HG02870 (cell line): ENCODE measurements around the gene RIGI.
"Not testable (repeated sequence)": the region's sequence is repeated elsewhere in the genome, so short reads cannot be mapped to it uniquely, and the experiment has no call there.

ENCODE experiments used
- ATAC-seq: cut with Tn5 transposase; IDR thresholded peaks from one replicate; pipeline ENCODE4 v1.9.1; 2021; ENCODE audit warnings: mild to moderate bottlenecking, moderate library complexity; ENCODE audit not compliant: unreplicated experiment

Gene RIGI

DNA sequence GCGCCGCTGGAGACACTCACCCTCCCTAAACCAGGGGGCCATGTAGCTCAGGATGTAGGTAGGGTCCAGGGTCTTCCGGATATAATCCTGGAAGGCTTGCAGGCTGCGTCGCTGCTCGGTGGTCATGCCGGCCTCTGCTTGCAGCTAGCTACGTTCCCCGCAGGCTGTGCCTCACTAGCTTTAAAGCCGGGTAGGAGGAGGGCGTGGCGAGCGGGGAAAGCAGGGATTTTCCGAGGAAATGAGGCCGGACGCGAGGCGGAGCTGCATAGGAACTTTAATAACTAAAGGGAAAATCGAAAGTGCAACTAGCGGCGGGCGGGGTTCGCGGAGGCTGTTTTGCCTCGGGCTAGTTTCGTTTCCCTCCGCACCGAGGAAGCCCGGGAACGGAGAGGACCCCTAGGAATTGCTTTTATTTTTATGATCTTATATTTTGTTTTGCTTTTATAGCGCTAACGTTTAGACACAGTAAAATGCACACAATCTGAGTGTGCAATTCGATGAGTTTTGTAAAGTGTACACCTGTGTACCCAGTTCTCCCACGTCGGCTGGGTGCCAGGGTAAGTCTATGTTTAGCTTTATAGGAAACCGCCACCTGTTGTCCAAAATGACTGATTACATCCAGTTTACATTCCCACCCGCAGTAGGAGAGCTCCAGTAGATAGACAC, at the start of gene RIGI:
RIGI (minus strand) TSS at position 156 of the 666 bp plus-strand sequence; CDS start at position 126, 30 bp downstream.
- peak; percentile 66 for ATAC-seq

DNA sequence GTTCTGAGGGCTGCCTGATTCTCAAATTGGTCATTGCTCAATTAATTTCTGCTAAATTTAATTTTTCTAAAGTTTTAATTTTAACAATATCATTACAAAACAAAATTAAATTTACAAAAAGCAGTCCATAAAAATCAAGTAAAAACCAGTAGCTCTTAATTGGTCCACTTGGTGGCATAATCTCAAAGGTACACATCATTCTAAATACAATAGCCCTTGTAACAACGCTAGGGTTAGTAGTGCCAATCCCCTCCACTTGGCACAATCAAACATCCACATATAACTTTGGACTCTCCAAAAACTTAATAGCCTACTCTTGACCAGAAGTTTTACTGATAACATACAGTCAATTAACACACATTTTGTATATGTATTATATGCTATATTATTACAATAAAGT, 48.9 kb upstream of the RIGI start:
- no peak for ATAC-seq

DNA sequence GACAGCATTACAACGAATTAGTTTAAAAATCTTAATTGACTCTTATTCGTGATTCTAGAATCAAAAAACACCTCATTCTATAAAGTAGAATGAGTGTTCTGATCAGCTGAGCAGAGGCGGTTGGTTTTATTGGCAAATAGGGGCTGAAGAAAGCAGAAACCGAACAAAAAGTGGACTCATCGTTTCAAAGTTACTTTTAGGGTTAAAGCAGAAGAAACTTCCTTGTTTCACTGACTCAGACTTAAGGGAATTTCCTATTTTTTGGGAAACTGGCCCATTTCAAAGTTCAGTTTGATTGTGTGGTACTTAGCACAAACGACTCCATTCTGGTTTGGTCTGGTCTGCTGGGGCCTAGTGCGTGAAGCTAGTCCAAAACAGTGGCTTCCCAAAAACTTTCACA, 47.8 kb upstream of the RIGI start:
- ATAC-seq: no peak

DNA sequence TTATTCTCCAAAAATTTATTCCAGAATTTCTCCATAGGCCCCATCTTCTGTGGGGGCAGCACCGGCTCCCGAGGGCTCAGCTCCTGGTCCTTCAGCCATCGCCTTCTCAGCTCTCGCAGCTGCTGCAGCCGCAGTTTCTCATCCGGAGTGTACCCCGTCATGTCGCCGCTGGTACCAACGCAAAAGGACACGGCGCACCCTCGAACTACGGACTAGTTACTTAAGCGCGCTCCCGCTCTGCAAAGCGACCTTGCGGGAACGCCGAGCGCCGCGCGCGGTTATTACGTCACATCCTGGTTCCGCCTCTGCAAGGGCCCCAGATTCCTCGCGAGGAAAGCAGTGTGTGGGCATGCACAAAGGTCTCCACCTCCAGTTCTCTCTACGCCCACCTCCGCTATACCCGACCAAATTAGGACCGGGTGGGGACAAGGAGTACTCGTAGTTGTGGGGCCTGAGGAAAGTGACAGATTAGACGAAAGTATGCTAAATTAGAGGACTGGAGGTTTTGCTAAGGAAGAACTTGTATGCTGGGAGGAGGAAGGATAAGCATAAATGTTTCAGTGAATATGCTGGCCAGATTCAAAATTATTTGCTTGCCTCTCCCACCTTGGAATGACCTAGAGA, 47.0 kb upstream of the RIGI start, which contains the start of gene NDUFB6:
NDUFB6 (minus strand) TSS at position 260 of the 624 bp plus-strand sequence; CDS start at position 161, 99 bp downstream.
- ATAC-seq: peak; percentile 82

DNA sequence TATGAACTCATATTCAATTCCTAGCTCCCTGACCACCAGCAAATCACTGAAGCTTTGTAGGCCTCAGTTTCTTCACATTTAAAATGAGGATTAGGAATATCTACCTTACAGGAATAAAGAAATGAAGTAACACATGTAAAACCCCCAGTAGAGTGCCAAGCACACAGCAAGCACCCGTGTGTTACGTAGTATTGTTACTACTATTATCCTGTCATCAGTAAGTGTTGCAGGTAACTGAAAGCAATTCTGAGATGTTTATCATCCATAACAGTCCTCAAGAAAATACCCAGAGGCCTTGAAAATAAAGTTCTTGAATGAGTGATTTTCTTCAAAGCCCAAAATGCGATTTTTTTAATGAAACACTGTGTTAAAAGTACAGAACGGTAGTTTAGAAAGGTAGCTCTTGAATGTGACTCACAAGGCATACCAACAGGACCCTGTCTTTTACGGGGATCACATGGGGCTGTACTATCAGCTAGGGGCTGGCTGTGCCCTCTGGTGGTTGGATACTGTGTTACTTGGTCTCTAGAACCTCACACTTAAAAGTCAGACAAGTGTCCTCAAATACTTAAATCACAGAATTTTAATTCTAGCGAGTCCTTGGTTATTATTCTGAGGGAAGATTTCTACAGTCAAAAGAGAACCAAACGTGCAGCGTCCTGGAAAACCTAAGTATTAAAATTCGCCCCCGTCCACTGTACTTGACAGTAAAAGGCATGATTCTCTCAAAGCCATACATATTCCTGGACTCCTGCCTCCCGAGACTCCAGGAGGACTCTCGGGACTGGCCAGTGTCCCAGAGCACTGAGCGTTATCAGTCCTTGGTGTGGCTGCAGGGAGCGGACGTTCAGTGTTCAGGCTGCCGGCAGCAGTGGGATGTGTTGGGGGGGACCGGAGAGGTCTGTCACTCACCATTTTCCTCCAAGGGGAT, 46.2 kb upstream of the RIGI start:
- peak; percentile 86 for ATAC-seq

DNA sequence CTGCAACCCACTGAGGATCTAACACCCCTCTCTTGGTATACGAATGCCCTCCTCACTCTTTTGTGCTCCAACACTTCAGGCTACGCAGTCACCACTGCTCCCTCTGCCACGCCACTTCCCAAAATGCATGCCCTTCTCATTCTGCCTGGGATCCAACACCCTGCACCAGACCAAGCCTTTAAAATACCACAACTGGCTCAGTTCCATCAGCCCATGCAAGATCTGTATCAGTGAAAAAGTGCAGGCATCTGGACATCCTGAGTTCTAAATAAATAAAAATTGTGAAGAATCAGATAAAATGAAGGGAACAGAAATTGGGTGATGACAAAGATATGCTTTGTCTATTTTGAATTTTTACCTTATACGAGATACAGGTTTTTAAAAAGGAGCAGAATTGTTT, 44.3 kb upstream of the RIGI start:
- no peak for ATAC-seq

DNA sequence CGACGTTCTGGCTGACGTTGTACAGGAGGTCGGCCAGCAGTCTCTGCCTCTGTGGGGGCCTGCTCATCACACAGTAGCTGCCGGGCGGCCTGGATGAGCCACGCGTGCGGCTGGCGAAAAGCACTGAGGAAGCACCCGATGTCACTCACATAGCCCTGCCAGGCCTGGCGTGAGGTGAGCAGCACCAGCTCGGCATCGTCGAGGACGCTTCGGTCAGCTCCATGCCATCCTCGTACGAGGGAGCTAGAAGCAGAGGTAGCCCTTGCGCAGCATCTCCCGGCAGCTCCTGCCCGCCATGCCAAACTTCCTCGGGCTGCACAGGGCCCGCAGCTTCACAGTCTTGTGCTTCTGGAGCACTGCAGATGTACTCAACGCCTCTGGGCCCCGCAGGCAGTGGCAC, 40.8 kb upstream of the RIGI start:
- no peak for ATAC-seq

DNA sequence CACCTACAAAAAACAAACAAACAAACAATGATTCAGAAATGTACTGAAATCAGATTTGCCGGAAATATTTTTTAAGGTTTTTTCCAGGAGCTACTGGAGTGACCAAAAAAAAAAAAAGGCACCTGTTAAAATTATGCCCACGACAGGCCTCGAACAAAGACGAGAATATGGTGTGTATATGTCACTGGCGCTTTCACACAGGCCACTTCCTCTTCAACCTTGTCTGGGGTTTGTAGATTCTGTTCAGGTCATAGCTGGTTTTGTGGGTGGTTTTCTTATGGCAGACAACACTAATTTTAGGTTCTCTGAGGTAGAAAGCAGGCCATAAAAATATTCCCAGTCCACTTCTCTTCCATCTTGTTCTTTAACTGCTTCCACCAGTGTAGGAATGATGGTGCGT, 40.0 kb upstream of the RIGI start:
- ATAC-seq: peak; percentile 50

DNA sequence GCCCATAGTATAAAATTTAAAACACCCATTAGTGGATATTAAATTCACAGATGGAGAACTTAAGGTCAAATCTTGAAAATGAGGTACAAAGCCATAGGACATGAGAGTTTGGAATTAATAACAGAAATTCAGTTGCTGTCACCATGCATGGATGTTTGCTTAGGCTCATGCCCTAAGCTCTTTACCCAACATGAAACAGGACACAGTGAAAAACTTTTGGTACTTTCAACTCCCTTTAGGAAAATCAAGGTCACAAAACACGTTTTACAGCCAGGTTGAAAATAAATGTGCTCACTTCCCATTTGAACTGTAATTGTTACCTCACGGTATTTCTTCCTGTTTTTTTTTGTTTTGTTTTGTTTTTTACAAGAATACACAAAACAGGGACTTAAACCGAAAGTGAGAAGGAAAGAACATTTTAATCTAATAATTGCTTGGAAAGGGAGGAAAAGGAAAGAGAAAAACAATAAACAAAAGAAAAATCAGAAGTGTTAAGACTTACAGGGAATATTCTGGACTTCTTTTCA, 32.5 kb upstream of the RIGI start:
- ATAC-seq: no peak

DNA sequence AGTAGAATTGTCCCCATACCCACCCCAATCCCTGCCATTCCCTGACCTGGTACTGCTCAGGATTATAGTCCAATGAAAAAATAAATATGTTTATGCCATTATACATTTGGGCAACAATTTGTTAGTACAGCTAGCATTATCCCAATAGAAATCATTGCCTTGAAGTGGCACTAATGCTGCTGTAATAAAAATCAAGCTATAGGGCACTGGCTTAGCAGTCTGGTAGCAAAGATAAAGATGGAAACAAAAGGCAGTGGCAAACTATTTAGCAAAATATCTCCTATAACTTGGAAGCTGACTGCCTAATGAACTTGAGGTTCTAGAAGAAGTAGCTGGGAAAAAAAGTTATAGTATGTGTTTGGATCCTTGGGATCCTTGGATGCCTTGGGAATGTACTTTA, 28.6 kb upstream of the RIGI start:
- ATAC-seq: no peak

DNA sequence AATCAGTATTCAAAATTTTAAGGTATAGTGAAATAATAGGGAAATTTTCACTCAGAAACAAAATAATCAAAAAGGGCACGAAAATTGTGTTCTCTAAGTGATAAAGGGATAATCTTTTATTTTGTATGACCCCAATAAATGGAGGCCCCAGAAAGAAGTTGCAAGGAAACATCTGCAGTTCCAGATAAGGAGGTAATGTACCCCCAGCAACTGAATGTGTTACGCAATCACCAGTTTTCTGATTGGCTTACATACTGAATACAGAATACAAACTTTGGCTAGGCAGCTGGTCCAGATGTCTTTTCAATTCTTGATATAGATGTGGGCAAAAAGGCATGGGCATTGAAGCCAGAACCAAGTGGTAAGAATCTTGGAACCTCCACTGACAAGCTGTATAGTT, 28.1 kb upstream of the RIGI start:
- ATAC-seq: no peak

DNA sequence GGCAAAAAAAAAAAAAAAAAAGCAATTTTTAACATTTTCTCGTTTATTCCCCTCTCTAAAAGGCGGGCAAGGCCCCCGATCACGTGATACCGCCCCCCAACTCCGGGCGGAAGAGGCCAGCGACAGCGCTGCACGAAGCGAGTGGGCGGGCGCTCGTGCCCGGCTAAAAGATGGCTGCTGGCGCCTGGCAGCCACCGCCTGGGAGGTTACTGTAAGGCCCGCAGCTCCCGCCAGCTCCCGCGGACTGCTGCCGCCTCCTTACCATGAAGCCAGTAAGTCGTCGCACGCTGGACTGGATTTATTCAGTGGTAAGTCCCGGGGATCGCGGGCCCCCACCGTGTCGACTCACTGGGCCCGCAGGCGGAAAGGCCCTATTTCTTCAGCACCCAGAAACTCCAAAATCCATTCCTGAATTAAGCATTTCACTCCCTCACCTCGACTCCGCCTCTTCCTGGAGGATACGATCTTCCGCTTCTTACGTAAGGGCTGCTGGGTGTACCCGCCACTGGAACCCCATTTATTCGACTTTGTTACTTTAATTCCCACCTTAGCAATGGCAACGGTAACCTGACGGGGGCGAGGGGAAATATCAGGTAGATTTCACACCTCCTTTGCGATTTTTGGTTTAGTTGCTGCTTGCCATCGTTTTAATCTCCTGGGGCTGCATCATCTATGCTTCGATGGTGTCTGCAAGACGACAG, 26.3 kb upstream of the RIGI start, which contains the start of the genes SMIM27 and TOPORS:
SMIM27 (plus strand) TSS at position 156 of the 701 bp plus-strand sequence; CDS start at position 264, 108 bp downstream.
TOPORS (minus strand) TSS at position 415 of the 701 bp plus-strand sequence; CDS start at position 265, 150 bp downstream.
- ATAC-seq: peak; percentile 54

DNA sequence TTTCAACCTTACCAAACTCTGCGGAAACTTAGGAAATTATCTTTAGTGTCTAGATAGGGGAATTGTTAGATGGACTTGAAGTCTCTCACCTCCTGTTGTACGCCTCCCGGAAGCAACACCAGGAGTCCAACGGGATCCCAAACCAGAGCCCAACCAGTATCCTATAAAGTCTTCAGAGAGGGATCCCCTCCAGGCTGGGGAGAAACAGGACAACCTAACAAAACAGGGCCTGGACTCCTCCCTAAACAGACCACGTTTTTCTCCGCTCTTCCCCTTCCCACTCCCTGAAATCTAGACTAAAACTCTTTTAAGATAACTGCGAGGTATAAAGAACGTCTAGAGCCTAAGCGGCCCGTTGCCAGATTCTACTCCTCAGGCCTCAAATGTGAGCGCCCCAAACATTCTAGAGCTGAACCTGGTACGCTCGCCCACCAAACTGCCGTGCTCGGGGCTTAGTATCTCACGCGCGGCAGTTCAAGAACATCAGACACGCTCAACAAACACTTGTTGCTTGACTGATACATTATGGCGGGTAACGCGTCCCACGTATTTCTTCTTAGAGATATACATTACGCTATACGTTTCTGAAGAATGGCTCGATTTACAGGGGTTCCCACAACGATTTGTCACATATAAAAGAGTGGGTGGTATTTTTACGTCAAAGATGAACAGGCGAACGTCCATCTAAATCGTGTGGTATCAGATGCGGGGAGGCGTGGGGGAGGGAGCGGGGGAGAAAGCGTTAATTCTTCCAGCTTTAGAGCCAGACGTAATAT, 25.5 kb upstream of the RIGI start:
- peak; percentile 2 for ATAC-seq

DNA sequence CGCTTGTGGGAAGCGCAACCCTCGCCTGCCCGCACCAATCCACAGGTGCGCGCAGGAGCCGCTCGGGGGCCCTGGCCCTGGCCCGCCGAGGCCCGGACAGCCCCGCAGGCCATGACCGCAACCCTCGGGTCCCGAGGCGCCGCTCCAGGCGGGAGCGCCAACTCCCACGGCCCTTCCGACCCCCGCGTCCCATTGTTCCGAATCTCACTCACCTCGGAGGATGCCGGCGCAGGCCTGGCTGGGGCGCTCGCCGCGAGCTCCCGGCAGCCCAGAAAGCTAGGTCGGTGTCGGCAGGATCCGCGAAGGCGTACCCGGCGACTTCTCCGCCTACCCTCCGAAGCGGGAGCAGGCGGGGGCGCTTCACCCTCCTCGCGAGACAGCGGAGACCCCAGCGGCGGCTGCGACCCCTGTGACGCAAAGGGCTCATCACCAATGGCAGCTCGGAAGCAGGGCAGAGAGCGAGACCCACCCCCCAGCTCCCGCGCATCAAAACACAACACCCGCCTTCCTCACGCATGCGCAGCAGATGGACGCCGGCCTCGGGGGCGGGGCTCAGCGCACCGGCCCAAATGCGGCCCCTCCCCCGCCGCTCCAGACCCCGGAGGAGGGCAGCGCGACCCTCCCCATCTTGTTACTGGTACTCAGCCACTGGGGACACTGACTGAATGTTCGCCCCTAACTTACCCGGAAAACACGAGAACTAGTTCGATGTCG, 24.7 kb upstream of the RIGI start:
- ATAC-seq: peak; percentile 66

DNA sequence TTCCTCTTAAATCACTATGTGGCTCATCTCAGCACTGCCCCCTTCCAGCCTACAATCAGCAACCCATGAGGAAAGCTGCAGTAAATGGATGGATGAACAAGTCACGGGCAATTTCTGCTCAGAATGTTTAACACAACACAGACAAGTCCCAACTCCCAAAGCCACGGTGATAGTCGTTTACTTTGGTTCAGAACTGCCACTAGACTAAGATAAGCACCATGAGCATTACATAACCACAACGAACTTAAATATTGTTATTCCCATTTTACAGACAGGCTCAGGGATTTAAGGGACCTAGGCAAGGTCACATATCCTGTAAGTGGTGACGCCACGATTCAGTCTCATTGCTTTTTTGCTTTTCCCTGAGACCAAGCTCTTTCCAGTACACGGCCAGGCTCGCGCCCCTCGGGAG, 24.2 kb upstream of the RIGI start:
- ATAC-seq: no peak

DNA sequence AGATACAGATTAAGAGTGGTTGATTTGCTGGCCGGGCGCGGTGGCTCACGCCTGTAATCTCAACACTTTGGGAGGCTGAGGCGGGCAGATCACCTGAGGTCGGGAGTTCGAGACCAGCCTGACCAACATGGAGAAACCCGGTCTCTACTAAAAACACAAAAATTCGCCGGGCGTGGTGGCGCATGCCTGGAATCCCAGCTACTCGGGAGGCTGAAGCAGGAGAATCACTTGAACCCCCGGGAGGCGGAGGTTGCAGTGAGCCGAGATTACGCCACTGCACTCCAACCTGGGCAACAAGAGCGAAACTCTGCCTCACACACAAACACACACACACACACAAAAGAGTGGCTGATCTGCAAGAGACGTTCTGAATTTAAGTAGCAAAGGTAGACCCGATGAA, 22.2 kb upstream of the RIGI start:
- ATAC-seq: not testable (repeated sequence)

DNA sequence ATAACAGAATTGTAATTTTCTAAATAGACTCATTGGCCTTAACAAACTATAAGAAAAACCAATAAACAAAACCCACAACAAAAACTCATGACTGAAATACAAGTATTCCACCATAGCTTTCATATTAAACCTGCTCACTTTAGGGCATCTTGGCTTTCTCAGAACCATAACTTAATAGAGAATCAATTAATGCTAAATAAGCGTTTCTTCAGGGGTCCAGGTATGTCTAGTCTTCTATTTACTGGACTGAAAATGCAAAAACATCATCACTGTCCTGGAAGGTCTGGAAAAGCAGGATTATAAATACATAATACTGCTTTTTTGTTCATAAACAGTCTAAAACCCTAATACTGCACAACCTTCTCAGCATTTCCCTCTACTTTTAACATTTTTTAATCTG, 19.9 kb upstream of the RIGI start:
- no peak for ATAC-seq

DNA sequence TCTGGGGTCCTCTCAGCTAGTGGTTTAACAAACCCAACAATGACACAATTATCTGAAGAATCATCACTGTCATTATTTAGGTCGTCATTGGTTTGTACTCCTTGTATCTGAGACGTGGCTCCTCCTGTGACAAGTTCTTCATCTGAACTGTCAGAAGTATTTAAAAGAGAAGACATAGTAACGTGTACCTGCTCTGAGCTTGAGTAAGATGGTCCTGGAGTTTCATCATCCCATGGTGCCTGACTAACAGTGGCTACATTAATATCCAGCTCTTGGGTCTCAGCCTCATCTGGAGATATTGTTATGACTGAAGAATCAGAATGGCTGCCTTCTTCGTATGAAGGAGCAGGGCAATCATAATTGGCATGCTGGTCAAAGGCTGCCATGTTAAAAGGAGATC, 17.1 kb upstream of the RIGI start:
- ATAC-seq: no peak

DNA sequence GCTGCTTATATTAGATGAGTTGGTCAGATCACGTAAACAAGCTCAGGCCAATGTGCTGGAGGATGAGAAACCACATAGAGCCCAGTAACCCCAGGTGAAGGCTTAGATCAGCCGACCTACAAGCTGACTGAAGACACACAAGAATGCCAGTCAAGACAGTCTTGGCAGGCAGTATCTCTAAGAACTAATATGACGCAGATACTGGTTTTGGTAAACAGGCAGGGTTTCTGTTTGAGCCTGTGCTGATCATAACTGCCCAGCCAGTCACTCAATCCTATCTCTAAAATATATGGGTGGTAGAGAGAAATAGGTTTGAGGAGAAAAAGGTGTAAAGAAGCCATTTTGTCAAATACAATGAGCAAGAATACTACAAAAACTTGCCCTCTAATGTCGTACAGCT, 7.8 kb upstream of the RIGI start:
- no peak for ATAC-seq
